Adrenal gland (tissue), 5 donors: ENCODE results near the gene PIK3C2B.

Experiments
- POLR2A ChIP-seq, 2 donors: fragments of 450-650 bp; IDR thresholded peaks; one replicate each; pipeline ENCODE4 v1.6.1; 2017; ENCODE audit warnings: antibody characterized with exemption in 2 of 2, mild to moderate bottlenecking in 2 of 2, moderate library complexity in 1 of 2
- TF ChIP-seq, protein P1 (sequence below), 6 experiments: fragments of 450-650 bp in 4 of 6; fragments of 200-600 bp in 2 of 6; sonication (generic) in 1 of 6; IDR thresholded peaks; 1 replicate in 5 of 6; 2 replicates in 1 of 6; pipeline versions ENCODE4 v1.5.1 to v1.8.0; 2016 to 2021; ENCODE audit warnings: antibody characterized with exemption in 6 of 6, mild to moderate bottlenecking in 2 of 6, moderate library complexity in 1 of 6
- donor health status: DM: no; HTN: no; CAD: no.

DNA sequence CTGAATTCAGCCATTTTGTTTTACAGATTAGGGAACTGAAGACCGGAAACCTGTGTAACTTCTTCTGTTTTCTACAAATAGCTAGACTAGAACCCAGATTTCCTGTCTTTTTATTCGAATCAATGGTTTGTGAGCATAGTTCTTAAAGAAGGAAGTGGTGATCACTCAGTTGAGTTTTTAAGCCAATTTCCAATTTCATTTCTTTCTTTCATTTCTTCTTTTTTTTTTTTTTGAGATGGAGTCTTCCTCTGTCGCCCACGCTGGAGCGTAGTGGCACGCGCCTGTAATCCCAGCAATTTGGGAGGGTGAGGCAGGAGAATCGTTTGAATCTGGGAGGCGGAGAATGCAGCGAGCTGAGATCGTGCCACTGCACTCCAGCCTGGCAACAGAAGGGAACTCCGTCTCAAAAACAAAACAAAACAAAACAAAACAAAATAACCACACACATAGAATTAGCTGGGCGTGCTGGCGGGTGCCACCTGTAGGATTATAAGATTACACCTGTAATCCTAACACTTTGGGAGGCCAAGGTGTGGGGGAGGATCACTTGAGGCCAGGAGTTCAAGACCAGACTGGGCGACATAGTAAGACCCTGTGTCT is 18.6 kb upstream of the PIK3C2B start:
- TF ChIP-seq POLR2A (IDR thresholded peaks at IDR 0.05), result no peak
- TF ChIP-seq, protein P1, sequence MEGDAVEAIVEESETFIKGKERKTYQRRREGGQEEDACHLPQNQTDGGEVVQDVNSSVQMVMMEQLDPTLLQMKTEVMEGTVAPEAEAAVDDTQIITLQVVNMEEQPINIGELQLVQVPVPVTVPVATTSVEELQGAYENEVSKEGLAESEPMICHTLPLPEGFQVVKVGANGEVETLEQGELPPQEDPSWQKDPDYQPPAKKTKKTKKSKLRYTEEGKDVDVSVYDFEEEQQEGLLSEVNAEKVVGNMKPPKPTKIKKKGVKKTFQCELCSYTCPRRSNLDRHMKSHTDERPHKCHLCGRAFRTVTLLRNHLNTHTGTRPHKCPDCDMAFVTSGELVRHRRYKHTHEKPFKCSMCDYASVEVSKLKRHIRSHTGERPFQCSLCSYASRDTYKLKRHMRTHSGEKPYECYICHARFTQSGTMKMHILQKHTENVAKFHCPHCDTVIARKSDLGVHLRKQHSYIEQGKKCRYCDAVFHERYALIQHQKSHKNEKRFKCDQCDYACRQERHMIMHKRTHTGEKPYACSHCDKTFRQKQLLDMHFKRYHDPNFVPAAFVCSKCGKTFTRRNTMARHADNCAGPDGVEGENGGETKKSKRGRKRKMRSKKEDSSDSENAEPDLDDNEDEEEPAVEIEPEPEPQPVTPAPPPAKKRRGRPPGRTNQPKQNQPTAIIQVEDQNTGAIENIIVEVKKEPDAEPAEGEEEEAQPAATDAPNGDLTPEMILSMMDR (IDR thresholded peaks at IDR 0.05), result no peak
